Measurements from ENCODE around the gene PHF3. TPM values are rescaled to one million over a fixed set of nuclear protein-coding genes. Genes with fewer than 3 reads are reported as not detected.

Gene PHF3
- total and polyA plus RNA-seq, 4 donors = 8.3 to 137 (median 25.2) TPM

DNA sequence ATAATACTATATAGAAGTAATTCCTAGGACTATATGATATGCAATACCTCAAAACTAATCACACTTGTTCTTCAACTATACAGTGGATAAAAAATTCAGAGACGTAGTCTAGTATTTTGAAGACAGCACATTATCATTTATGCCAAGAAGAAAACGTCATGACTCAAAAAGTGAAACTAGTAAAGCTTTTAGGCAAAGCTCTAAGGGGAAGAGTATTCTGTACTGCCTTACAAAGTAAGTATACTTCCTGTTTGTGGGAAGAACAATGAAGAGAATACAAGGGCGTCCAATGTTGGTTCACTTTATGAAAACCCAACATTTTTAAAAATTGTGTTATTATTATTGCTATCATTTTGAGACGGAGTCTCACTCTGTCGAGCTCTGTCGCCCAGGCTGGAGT lies 35.5 kb upstream of the PHF3 start:
- no peak overlapping the region for H3K4me3 ChIP-seq
- no peaks in the 10 kb centered on the region for H3K9me3 ChIP-seq (ENCODE audit: control insufficient read depth in 4 of 4, insufficient read depth in 3 of 4, low read length in 3 of 4)
- no peak overlapping the region for H3K9ac ChIP-seq (ENCODE audit: insufficient read depth in 1 of 2, low read length in 2 of 2)
- no peaks in the 10 kb centered on the region for H3K27me3 ChIP-seq (ENCODE audit: control insufficient read depth in 3 of 3, insufficient read depth in 3 of 3, low read length in 2 of 3)
- 74 to 75% methylated on average over 6 of the region's 6 CpGs for WGBS, 2 donors
- ATAC-seq (ENCODE audit: insufficient read depth, low FRiP score) (no peak), DNase-seq (no peak)
- TF ChIP-seq, protein P1, sequence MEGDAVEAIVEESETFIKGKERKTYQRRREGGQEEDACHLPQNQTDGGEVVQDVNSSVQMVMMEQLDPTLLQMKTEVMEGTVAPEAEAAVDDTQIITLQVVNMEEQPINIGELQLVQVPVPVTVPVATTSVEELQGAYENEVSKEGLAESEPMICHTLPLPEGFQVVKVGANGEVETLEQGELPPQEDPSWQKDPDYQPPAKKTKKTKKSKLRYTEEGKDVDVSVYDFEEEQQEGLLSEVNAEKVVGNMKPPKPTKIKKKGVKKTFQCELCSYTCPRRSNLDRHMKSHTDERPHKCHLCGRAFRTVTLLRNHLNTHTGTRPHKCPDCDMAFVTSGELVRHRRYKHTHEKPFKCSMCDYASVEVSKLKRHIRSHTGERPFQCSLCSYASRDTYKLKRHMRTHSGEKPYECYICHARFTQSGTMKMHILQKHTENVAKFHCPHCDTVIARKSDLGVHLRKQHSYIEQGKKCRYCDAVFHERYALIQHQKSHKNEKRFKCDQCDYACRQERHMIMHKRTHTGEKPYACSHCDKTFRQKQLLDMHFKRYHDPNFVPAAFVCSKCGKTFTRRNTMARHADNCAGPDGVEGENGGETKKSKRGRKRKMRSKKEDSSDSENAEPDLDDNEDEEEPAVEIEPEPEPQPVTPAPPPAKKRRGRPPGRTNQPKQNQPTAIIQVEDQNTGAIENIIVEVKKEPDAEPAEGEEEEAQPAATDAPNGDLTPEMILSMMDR (IDR thresholded peaks at IDR 0.05; ENCODE audit: control extremely low read depth, extremely low read depth) = no peak
- no peaks in the 10 kb centered on the region for H3K36me3 ChIP-seq (ENCODE audit: control insufficient read depth in 4 of 4, insufficient read depth in 4 of 4, low read length in 4 of 4)
- no peaks in the 10 kb centered on the region for H3K4me1 ChIP-seq (ENCODE audit: control insufficient read depth in 5 of 5, insufficient read depth in 5 of 5, low read length in 5 of 5)
- H3K27ac ChIP-seq (ENCODE audit: low read depth in 1 of 2, low read length in 1 of 2) = no peak overlapping the region

DNA sequence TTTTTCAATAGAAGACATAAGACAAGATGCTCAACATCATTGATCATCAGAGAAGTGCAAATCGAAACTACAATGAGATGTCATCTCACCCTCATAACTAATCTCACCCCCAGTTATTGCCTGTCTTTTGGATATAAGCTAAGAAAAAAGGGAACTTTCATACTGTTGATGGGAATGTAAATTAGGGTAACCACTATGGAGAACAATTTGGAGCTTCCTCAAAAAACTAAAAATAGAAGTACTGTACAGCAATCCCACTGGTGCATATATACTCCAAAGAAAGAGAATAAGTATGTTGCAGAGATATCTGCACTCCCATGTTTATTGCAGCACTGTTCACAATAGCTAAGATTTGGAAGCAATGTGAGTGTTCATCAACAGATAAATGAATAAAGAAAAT lies 26.4 kb upstream of the PHF3 start:
- Histone ChIP-seq H3K9ac (ENCODE audit: insufficient read depth in 1 of 2, low read length in 2 of 2) (no peak overlapping the region), H3K9me3 (ENCODE audit: control insufficient read depth in 4 of 4, insufficient read depth in 3 of 4, low read length in 3 of 4) (no peaks in the 10 kb centered on the region), H3K36me3 (ENCODE audit: control insufficient read depth in 4 of 4, insufficient read depth in 4 of 4, low read length in 4 of 4) (no peaks in the 10 kb centered on the region), H3K4me3 (no peak overlapping the region), H3K4me1 (ENCODE audit: control insufficient read depth in 5 of 5, insufficient read depth in 5 of 5, low read length in 5 of 5) (no peaks in the 10 kb centered on the region), H3K27me3 (ENCODE audit: control insufficient read depth in 3 of 3, insufficient read depth in 3 of 3, low read length in 2 of 3) (no peaks in the 10 kb centered on the region), H3K27ac (ENCODE audit: low read depth in 1 of 2, low read length in 1 of 2) (no peak overlapping the region)
- TF ChIP-seq, protein P1 (IDR thresholded peaks at IDR 0.05; ENCODE audit: control extremely low read depth, extremely low read depth) = no peak
- ATAC-seq (ENCODE audit: insufficient read depth, low FRiP score) = no peak
- no peak for DNase-seq
- WGBS, 2 donors = 95% methylated on average over 1 of the region's 1 CpG

DNA sequence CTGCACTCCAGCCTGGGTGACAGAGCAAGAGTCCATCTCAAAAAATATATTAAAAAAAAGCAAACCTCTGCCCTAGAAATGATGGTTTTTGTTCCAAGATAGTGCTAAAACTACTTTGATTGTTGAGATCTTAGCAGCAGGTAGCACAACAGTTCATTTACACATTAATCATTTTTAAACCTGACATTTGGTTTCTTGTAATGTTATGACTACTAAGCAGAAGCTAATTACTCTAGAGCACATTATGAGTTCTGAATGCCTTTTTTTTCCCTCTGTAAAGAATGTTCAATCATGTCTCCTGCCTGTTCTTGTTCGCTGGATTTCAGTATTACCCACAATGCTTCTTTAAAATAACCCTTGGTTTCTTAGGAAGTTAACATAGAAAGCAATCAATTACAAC lies 24.7 kb upstream of the PHF3 start:
- Histone ChIP-seq H3K27ac (ENCODE audit: low read depth in 1 of 2, low read length in 1 of 2) (no peak overlapping the region), H3K9me3 (ENCODE audit: control insufficient read depth in 4 of 4, insufficient read depth in 3 of 4, low read length in 3 of 4) (no peaks in the 10 kb centered on the region), H3K4me1 (ENCODE audit: control insufficient read depth in 5 of 5, insufficient read depth in 5 of 5, low read length in 5 of 5) (no peaks in the 10 kb centered on the region), H3K9ac (ENCODE audit: insufficient read depth in 1 of 2, low read length in 2 of 2) (no peak overlapping the region), H3K4me3 (no peak overlapping the region), H3K36me3 (ENCODE audit: control insufficient read depth in 4 of 4, insufficient read depth in 4 of 4, low read length in 4 of 4) (no peaks in the 10 kb centered on the region), H3K27me3 (ENCODE audit: control insufficient read depth in 3 of 3, insufficient read depth in 3 of 3, low read length in 2 of 3) (no peaks in the 10 kb centered on the region)
- TF ChIP-seq, protein P1 (IDR thresholded peaks at IDR 0.05; ENCODE audit: control extremely low read depth, extremely low read depth) = no peak
- DNase-seq = no peak
- ATAC-seq (ENCODE audit: insufficient read depth, low FRiP score) = no peak
- WGBS, 2 donors = 50 to 83% methylated on average over 1 of the region's 1 CpG

DNA sequence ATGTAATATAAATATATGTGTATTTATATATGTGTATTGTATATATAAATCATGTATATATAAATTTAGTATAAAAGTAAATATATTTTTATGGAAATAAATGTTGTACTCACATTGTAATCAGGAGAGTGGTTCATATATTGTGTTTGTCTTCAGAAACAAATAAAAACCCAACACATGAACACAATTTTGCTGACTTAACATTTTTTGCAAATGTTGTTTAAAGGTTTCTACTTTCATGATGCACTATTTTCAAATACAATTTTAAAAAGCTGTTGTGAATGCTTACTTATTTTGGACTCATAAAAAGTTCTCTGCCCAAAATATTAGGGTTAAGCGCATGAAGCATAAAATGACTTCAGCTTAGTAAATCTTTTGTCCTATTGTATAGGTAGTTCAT lies 24.0 kb upstream of the PHF3 start:
- Histone ChIP-seq H3K27me3 (ENCODE audit: control insufficient read depth in 3 of 3, insufficient read depth in 3 of 3, low read length in 2 of 3) (no peaks in the 10 kb centered on the region), H3K36me3 (ENCODE audit: control insufficient read depth in 4 of 4, insufficient read depth in 4 of 4, low read length in 4 of 4) (no peaks in the 10 kb centered on the region), H3K27ac (ENCODE audit: low read depth in 1 of 2, low read length in 1 of 2) (no peak overlapping the region), H3K4me3 (no peak overlapping the region), H3K9ac (ENCODE audit: insufficient read depth in 1 of 2, low read length in 2 of 2) (no peak overlapping the region), H3K4me1 (ENCODE audit: control insufficient read depth in 5 of 5, insufficient read depth in 5 of 5, low read length in 5 of 5) (no peaks in the 10 kb centered on the region), H3K9me3 (ENCODE audit: control insufficient read depth in 4 of 4, insufficient read depth in 3 of 4, low read length in 3 of 4) (no peaks in the 10 kb centered on the region)
- TF ChIP-seq, protein P1 (IDR thresholded peaks at IDR 0.05; ENCODE audit: control extremely low read depth, extremely low read depth) = no peak
- WGBS, 2 donors = 97 to 100% methylated on average over 1 of the region's 1 CpG
- DNase-seq (no peak), ATAC-seq (ENCODE audit: insufficient read depth, low FRiP score) (no peak)

Data from lung (tissue), 12 donors.